Measurements from ENCODE around the gene AK8. TPM values are rescaled to one million over a fixed set of nuclear protein-coding genes. Genes with fewer than 3 reads are reported as not detected.

AK8 gene
- polyA plus RNA-seq, 1 experiment = 0.53 TPM

GRCh38 chr9:132708769-132709430 is 169.2 kb downstream of the AK8 start:
- TF ChIP-seq CTCF (IDR thresholded peaks at IDR 0.05; ENCODE audit: insufficient read depth, low read depth, low read length) = no peak
- Histone ChIP-seq H3K36me3 (ENCODE audit: control insufficient read depth, insufficient read depth, low read length) (no peaks in the 10 kb centered on the region), H3K27me3 (ENCODE audit: control insufficient read depth, insufficient read depth, low read length) (0 out of 2 replicates have a peak, but pooled peaks cover 1% of the 10 kb centered on the region), H3K4me3 (ENCODE audit: low read depth, low read length) (no peak overlapping the region)
- ChIA-PET CTCF (no interaction called here), POLR2A (no interaction called here)
- no peak for DNase-seq (ENCODE audit: low read depth)

GRCh38 chr9:132708239-132708638 is 169.8 kb downstream of the AK8 start:
- H3K27me3 ChIP-seq (ENCODE audit: control insufficient read depth, insufficient read depth, low read length) = 0 out of 2 replicates have a peak, but pooled peaks cover 1% of the 10 kb centered on the region
- POLR2A ChIA-PET = no interaction called here
- no peaks in the 10 kb centered on the region for H3K36me3 ChIP-seq (ENCODE audit: control insufficient read depth, insufficient read depth, low read length)
- H3K4me3 ChIP-seq (ENCODE audit: low read depth, low read length) = no peak overlapping the region
- no peak for DNase-seq (ENCODE audit: low read depth)
- CTCF ChIA-PET = no interaction called here
- TF ChIP-seq CTCF (IDR thresholded peaks at IDR 0.05; ENCODE audit: insufficient read depth, low read depth, low read length) = no peak

- H3K27me3 ChIP-seq (ENCODE audit: control insufficient read depth, insufficient read depth, low read length) = no peaks in the 10 kb centered on the region
- DNase-seq (ENCODE audit: low read depth) = no peak
- CTCF ChIA-PET = interaction anchor here (0.8 to 1.3 kb wide), 2 partner anchors 11 to 12 kb away, joined by 3 read pairs; no protein-coding TSS in a partner anchor
- no peaks in the 10 kb centered on the region for H3K36me3 ChIP-seq (ENCODE audit: control insufficient read depth, insufficient read depth, low read length)
- H3K4me3 ChIP-seq (ENCODE audit: low read depth, low read length) = no peak overlapping the region
- POLR2A ChIA-PET = interaction anchor here (0.6 kb wide), 1 partner anchor 33 kb away, joined by 3 read pairs; the partner anchor contains the start of gene GTF3C4
- TF ChIP-seq CTCF (IDR thresholded peaks at IDR 0.05; ENCODE audit: insufficient read depth, low read depth, low read length) = no peak
Observed at GRCh38 chr9:132703336-132703735, 174.7 kb downstream of the AK8 start.

- ChIA-PET CTCF (no interaction called here), POLR2A (no interaction called here)
- Histone ChIP-seq H3K4me3 (ENCODE audit: low read depth, low read length) (no peak overlapping the region), H3K36me3 (ENCODE audit: control insufficient read depth, insufficient read depth, low read length) (no peaks in the 10 kb centered on the region), H3K27me3 (ENCODE audit: control insufficient read depth, insufficient read depth, low read length) (no peaks in the 10 kb centered on the region)
- TF ChIP-seq CTCF (IDR thresholded peaks at IDR 0.05; ENCODE audit: insufficient read depth, low read depth, low read length) = no peak
- no peak for DNase-seq (ENCODE audit: low read depth)
Observed at GRCh38 chr9:132702254-132702653, 175.8 kb downstream of the AK8 start.

- H3K36me3 ChIP-seq (ENCODE audit: control insufficient read depth, insufficient read depth, low read length) = no peaks in the 10 kb centered on the region
- POLR2A ChIA-PET = no interaction called here
- H3K27me3 ChIP-seq (ENCODE audit: control insufficient read depth, insufficient read depth, low read length) = no peaks in the 10 kb centered on the region
- DNase-seq (ENCODE audit: low read depth) = no peak
- CTCF ChIA-PET = no interaction called here
- no peak for TF ChIP-seq CTCF (IDR thresholded peaks at IDR 0.05; ENCODE audit: insufficient read depth, low read depth, low read length)
- H3K4me3 ChIP-seq (ENCODE audit: low read depth, low read length) = no peak overlapping the region
Observed at GRCh38 chr9:132699956-132700355, 178.1 kb downstream of the AK8 start.
